Measurements from ENCODE around the gene CYTIP.

- TF ChIP-seq CTCF (IDR thresholded peaks at IDR 0.05; ENCODE audit: low read depth, low read length) (no peak), POLR2A (IDR thresholded peaks at IDR 0.05; ENCODE audit: extremely low read depth, insufficient read length) (no peak), MYC (IDR thresholded peaks at IDR 0.05; ENCODE audit: low read depth, low read length) (no peak)
Observed at GRCh38 chr2:157443090-157443489, 799 bp downstream of the CYTIP start.
